ENCODE measurements around the gene CETP.
A peak's percentile ranks its signal among the peaks of the same experiment; 100 is the strongest.

Gene CETP

GRCh38 chr16:56935201-56935600 lies 26.5 kb upstream of the CETP start:
- no peak for DNase-seq

GRCh38 chr16:56936491-56936890 lies 25.3 kb upstream of the CETP start:
- DNase-seq: no peak

GRCh38 chr16:56936950-56937349 lies 24.8 kb upstream of the CETP start:
- DNase-seq: no peak

GRCh38 chr16:56938664-56939513 lies 22.9 kb upstream of the CETP start:
- DNase-seq: peak; percentile 66

GRCh38 chr16:56939801-56940200 lies 21.9 kb upstream of the CETP start:
- no peak for DNase-seq

GRCh38 chr16:56941092-56941491 lies 20.7 kb upstream of the CETP start:
- DNase-seq: no peak

GRCh38 chr16:56941856-56942331 lies 19.9 kb upstream of the CETP start:
- no peak for DNase-seq

GRCh38 chr16:56943761-56944375 lies 17.9 kb upstream of the CETP start:
- no peak for DNase-seq

- DNase-seq: peak; percentile 49
Observed at GRCh38 chr16:56944954-56945839, 16.6 kb upstream of the CETP start.

GRCh38 chr16:56945847-56946527 lies 15.8 kb upstream of the CETP start:
- DNase-seq: no peak

GRCh38 chr16:56946767-56947603 lies 14.8 kb upstream of the CETP start:
- DNase-seq: no peak

GRCh38 chr16:56947604-56947995 lies 14.2 kb upstream of the CETP start:
- no peak for DNase-seq

GRCh38 chr16:56948234-56948633 lies 13.5 kb upstream of the CETP start:
- DNase-seq: no peak

GRCh38 chr16:56950051-56950450 lies 11.7 kb upstream of the CETP start:
- DNase-seq: no peak

- DNase-seq: no peak
Observed at GRCh38 chr16:56950455-56950854, 11.3 kb upstream of the CETP start.

GRCh38 chr16:56950881-56951771 lies 10.6 kb upstream of the CETP start:
- peak; percentile 75 for DNase-seq

GRCh38 chr16:56953006-56953405 lies 8.7 kb upstream of the CETP start:
- DNase-seq: no peak

GRCh38 chr16:56956076-56956475 lies 5.7 kb upstream of the CETP start:
- no peak for DNase-seq

- DNase-seq: no peak
Observed at GRCh38 chr16:56956756-56957155, 5.0 kb upstream of the CETP start.

- no peak for DNase-seq
Observed at GRCh38 chr16:56960681-56961281, 969 bp upstream of the CETP start.
